Neural crest cell (in vitro differentiated cells): ENCODE measurements around the gene PRDM10. TPM values are rescaled to one million over a fixed set of nuclear protein-coding genes. Genes with fewer than 3 reads are reported as not detected.
"Not testable (repeated sequence)": the region's sequence is repeated elsewhere in the genome, so short reads cannot be mapped to it uniquely, and the experiment has no call there.

Source experiments
- DNase-seq: peaks from one replicate; pipeline ENCODE4 v3.0.0; 2021; ENCODE audit warnings: low read depth, mixed read lengths, low spot score
- H3K27ac Mint-ChIP-seq: one replicate; pipeline ENCODE4 v1.8.0; 2021; ENCODE audit warnings: mild to moderate bottlenecking, mixed read lengths; ENCODE audit not compliant: unreplicated experiment
- H3K27me3 Mint-ChIP-seq: 2 replicates; pipeline ENCODE4 v1.8.0; 2021; ENCODE audit warnings: low read depth, mild to moderate bottlenecking, mixed read lengths
- H3K36me3 Mint-ChIP-seq: 2 replicates; pipeline ENCODE4 v1.8.0; 2021; ENCODE audit warnings: low read depth, mild to moderate bottlenecking, mixed read lengths
- H3K4me1 Mint-ChIP-seq: 2 replicates; pipeline ENCODE4 v1.8.0; 2021; ENCODE audit warnings: mixed read lengths
- H3K4me3 Mint-ChIP-seq: one replicate; pipeline ENCODE4 v1.8.0; 2021; ENCODE audit warnings: mild to moderate bottlenecking, mixed read lengths
- H3K9me3 Mint-ChIP-seq: 2 replicates; pipeline ENCODE4 v1.8.0; 2021; ENCODE audit warnings: mixed read lengths
- total RNA-seq: library from RNA; stranded (reverse); gene quantifications from 2 replicates; pipeline ENCODE4 v1.2.1, GENCODE V29; 2021
- TF ChIP-seq, protein P1 (sequence below): fragments of 200-600 bp; sonication (generic); conservative IDR thresholded peaks from 2 replicates; pipeline ENCODE4 v1.5.0; 2021; ENCODE audit warnings: antibody characterized with exemption, mild to moderate bottlenecking

The PRDM10 gene
- total RNA-seq, 1 donor from 2014 or later = 18.5 TPM

DNA sequence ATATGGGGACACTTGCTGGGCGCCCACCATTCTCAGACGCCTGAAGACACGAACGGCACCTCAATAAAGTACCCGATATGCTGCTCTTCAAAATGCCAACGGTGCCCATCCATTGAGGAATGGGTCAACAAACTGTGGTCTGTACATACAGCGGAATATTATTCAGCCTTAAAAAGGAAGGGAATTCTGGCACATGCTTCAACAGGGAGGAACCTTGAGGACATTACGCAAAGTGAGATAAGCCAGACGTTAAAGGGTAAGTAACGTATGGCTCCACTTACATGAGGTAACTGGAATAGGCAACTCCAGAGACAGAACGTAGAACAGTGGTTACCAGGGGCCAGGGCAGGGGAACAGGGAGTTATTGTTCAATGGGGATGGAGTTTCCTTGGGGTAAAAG is 28.0 kb downstream of the PRDM10 start:
- Mint-ChIP-seq H3K4me1 (peaks cover 41% of the 10 kb centered on the region), H3K36me3 (no peaks in the 10 kb centered on the region), H3K4me3 (no peak overlapping the region), H3K27me3 (no peaks in the 10 kb centered on the region), H3K27ac (no peak overlapping the region), H3K9me3 (no peaks in the 10 kb centered on the region)
- TF ChIP-seq, protein P1, sequence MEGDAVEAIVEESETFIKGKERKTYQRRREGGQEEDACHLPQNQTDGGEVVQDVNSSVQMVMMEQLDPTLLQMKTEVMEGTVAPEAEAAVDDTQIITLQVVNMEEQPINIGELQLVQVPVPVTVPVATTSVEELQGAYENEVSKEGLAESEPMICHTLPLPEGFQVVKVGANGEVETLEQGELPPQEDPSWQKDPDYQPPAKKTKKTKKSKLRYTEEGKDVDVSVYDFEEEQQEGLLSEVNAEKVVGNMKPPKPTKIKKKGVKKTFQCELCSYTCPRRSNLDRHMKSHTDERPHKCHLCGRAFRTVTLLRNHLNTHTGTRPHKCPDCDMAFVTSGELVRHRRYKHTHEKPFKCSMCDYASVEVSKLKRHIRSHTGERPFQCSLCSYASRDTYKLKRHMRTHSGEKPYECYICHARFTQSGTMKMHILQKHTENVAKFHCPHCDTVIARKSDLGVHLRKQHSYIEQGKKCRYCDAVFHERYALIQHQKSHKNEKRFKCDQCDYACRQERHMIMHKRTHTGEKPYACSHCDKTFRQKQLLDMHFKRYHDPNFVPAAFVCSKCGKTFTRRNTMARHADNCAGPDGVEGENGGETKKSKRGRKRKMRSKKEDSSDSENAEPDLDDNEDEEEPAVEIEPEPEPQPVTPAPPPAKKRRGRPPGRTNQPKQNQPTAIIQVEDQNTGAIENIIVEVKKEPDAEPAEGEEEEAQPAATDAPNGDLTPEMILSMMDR = no peak
- DNase-seq = no peak

DNA sequence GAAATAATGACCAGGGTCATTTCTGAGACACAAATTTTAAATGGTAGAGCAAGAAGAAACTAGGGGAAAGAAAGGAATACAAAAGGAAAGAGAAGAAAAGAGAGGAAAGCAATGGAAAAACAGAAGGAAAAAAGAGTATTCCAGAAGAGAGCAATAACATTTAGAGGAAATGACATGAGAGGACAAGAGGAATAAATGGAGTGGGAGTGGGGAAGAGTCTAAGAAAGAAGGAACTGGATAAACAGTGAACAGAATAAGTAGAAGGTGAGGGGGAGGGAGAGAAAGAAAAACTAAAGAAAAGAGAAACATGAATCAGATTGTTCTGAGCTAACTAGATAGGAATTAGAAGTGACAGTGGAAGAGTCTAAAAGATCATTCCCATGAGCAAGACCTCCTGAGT is 28.4 kb downstream of the PRDM10 start:
- no peaks in the 10 kb centered on the region for H3K36me3 Mint-ChIP-seq
- no peaks in the 10 kb centered on the region for H3K27me3 Mint-ChIP-seq
- no peak for DNase-seq
- no peaks in the 10 kb centered on the region for H3K9me3 Mint-ChIP-seq
- H3K4me3 Mint-ChIP-seq = no peak overlapping the region
- H3K4me1 Mint-ChIP-seq = peaks cover 41% of the 10 kb centered on the region
- H3K27ac Mint-ChIP-seq = no peak overlapping the region
- TF ChIP-seq, protein P1 = no peak

DNA sequence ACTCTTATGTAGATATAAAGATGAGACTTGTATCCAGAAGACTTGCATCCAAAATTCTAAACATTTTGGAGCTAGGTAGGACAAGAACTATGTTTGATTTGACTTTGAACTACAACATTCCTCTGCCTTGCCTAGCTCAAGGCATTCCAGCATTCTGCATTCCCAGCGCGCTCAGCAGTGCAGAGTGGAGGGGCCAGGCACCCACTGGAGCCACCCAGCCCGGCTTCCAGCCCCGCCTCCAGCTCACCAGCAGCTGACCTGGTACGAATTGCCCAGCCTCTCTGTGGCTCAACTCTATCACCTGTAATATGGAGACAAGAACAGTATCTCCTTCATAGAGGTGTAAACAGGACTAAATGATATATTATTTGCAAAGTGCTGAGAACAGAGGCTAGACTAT is 28.8 kb downstream of the PRDM10 start:
- no peaks in the 10 kb centered on the region for H3K27me3 Mint-ChIP-seq
- no peaks in the 10 kb centered on the region for H3K9me3 Mint-ChIP-seq
- peaks cover 41% of the 10 kb centered on the region for H3K4me1 Mint-ChIP-seq
- H3K27ac Mint-ChIP-seq = no peak overlapping the region
- TF ChIP-seq, protein P1 = no peak
- no peak overlapping the region for H3K4me3 Mint-ChIP-seq
- no peak for DNase-seq
- no peaks in the 10 kb centered on the region for H3K36me3 Mint-ChIP-seq

DNA sequence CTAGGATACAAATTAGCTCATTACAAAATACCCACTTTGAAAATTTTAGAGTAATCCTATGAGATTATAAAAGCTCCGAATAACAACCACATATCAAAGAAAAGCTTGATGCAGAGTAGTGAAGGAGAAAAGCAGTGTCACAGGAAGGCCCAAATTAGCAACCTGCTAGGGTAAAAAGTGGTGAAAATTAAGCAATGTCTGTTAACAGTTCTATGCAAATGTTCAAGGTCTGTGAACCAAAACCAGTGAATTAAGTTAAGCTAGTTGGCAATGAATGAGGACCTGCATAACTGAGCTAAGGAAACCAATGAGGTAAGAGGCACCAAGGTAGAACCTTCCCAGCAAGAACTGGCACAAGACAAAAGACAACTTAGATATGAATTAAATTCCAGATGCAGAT is 29.6 kb downstream of the PRDM10 start:
- no peak overlapping the region for H3K4me3 Mint-ChIP-seq
- H3K36me3 Mint-ChIP-seq = no peaks in the 10 kb centered on the region
- no peaks in the 10 kb centered on the region for H3K27me3 Mint-ChIP-seq
- TF ChIP-seq, protein P1 = no peak
- no peak overlapping the region for H3K27ac Mint-ChIP-seq
- H3K4me1 Mint-ChIP-seq = peaks cover 41% of the 10 kb centered on the region
- H3K9me3 Mint-ChIP-seq = no peaks in the 10 kb centered on the region
- no peak for DNase-seq

DNA sequence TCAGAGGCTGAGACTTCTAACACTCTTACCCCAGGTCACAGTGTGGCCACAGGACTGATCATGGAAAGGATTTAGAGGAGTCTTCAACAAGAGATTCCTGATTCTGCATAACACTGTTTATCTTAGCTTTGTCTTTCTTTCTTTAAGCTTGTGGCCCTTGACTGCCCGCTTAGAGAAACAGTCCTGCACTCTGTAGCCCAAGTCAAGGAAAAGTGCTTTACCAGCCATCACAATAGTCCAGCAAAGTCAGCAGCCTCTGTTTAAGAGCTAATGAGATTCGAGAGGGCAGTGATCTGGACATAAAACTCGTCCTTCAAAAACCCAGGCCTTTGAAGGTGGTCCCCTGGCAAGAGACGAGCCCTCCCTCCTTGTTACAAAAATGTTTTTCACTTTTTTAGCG is 30.0 kb downstream of the PRDM10 start:
- DNase-seq = no peak
- Mint-ChIP-seq H3K27me3 (no peaks in the 10 kb centered on the region), H3K9me3 (no peaks in the 10 kb centered on the region), H3K27ac (no peak overlapping the region), H3K4me1 (peaks cover 41% of the 10 kb centered on the region), H3K36me3 (no peaks in the 10 kb centered on the region), H3K4me3 (no peak overlapping the region)
- TF ChIP-seq, protein P1 = no peak

DNA sequence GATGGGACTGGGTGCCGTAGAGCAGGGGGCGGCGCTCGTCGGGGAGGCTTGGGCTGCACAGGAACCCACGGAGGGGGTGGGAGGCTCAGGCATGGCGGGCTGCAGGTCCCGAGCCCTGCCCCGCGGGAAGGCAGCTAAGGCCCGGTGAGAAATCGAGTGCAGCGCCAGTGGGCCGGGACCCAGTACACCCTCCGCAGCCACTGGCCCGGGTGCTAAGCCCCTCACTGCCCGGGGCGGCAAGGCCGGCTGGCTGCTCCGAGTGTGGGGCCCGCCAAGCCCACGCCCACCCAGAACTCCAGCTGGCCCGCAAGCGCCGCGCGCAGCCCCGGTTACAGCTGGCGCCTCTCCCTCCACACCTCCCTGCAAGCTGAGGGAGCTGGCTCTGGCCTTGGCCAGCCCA is 30.8 kb downstream of the PRDM10 start:
- H3K4me3 Mint-ChIP-seq, H3K9me3 Mint-ChIP-seq, H3K27me3 Mint-ChIP-seq, H3K36me3 Mint-ChIP-seq, DNase-seq, H3K27ac Mint-ChIP-seq: not testable (repeated sequence)
- peaks cover 38% of the 10 kb centered on the region for H3K4me1 Mint-ChIP-seq
